SKM-1 treated with dmso at 0.1 percent for 144 hours (cell line): Measurements from ENCODE around the gene ITPR2.

Experiments
- DNase-seq: peaks from one replicate; lab custom pipeline; 2025; ENCODE audit not compliant: unreplicated experiment; lab: John Stamatoyannopoulos, UW

ITPR2 gene

DNA sequence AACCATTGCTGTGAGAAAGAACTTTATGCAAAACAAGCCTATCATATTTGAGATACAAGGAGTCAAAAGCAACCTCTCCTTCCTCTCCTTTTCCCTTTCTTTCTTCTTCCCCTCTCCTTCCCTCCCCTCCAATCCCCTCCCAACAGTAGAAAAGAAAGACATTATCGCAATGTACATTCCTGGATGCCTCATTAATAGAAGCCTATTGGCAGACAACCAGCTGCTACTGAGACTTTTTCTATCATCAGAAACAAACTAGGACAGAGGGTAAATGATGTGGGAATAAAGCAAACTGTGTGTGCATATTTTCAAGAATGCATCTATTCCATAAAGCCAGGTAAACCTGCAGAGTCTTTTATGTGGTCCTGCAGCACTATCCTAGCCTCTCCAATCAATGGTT is 237.2 kb downstream of the ITPR2 start:
- DNase-seq: no peak

DNA sequence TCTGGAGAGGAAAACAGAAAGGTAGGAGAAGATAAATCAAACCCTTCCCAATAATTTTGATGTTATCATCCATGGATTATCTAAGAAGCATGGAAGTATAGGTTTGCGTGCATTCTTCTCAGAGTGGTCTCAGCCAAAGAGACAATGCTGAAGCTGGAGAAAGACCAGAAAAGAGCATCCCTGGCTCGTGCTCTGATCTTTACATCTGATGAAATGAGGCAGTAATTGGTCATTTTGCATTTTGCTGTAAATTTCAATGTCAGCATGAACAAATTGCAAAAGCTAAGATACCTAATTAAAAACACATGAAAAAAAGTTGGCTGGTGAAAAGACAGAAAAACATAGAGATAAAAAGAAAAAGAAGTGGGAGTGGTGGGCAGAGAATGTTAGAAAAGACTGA is 252.4 kb downstream of the ITPR2 start:
- no peak for DNase-seq

DNA sequence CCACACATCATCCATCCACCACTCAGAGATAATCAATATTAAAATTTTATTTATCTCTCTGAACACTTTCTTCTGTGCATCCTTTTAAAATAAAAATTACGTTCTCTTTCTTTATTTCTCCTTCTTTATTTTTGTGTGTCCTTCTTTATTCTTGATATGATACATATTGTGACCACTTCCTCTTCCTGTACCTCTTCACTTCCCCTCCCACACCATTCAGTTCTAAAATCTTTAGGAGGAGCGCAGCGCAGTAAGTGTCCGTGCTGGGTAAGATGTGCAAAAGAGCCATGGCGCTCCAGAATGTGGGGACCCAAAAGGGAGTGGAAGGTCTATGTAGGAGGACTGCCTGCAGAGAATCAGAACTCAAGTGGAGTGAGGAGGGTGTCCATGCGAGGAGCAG is 256.7 kb downstream of the ITPR2 start:
- no peak for DNase-seq

DNA sequence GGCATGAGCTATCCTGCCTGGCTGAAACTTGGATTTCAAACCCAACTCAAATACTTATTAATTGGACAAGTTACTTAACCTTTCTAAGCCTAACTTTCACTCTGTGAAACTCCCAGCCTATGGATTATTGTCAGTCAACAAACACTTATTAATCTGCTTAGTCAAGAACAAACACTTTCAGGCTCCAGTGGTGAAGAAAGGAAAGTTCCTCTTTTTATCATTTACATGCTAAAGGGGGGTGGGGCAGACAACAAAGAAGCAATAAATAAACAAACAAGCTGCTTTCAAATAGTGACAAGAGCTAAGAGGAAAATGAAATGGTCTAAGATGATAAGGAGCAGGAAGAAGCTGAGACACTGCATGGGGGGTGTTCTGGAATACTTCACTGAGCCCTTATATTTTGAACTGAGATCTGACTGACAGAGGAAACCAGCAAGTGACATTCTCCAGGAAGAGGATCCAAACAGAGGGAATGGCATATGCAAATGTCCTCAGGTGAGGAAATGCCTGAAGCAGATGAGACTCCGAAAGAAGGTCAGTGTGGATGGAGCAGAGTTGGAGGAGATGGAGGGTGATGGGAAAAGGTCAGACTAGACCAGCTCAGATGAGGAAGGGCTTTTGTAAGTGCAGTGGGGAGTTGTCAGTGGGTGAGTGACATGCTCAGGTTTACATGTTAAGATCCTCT is 259.6 kb downstream of the ITPR2 start:
- no peak for DNase-seq

DNA sequence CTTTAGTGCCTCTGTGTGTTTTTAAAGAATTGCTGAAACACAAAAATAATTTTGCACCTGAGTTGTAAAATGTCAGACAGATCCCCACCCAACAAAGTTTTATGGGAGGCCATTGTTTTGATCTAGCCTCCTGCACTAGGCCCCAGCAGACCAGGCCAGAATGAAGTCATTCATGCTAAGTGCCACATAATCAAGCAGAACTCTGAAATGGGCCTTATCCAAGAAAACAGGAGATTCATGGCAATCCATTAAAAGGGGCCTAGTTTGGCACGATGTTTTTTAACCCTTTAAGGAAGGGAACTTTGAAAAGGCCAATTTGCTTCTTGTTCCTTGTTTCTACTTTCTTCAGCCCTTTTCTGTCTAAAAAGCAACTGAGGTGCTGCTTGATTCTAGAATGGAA is 260.9 kb downstream of the ITPR2 start:
- no peak for DNase-seq

DNA sequence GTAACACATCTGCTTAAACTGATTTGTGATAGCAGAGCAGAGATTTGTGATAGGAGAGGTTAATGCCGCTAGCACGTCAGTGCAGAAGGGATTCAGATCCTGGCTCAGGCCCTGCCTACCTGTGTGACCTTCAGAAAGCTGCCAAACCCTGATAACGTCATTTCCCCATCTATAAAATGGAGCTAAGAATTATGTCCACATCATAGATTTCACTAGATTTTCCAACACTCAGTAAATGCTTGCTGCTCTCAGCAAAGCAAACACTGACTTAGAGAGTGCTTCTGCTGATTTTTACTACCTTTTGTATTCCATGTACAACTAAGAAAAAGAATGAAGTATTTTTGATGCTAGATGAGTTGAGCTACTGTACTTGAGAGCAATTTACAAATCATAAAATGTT is 261.4 kb downstream of the ITPR2 start:
- no peak for DNase-seq

DNA sequence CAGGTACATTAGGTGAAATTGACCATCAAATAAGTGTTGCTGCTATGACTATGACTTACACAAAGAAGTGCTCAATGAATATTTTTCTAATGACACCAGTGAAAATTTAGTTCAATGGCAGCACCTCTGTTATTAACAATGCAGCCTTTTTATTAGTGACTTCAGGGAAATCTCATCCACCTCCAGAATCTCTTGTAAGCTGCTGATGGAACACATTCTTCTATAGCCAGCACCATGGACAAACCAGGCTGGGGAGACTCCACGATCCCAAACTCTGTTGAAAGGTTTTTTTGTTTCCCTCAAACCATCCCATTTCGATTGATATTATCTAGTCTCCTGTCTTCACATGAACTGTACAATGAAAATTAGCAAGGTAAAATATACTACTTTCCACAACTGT is 265.9 kb downstream of the ITPR2 start:
- no peak for DNase-seq

DNA sequence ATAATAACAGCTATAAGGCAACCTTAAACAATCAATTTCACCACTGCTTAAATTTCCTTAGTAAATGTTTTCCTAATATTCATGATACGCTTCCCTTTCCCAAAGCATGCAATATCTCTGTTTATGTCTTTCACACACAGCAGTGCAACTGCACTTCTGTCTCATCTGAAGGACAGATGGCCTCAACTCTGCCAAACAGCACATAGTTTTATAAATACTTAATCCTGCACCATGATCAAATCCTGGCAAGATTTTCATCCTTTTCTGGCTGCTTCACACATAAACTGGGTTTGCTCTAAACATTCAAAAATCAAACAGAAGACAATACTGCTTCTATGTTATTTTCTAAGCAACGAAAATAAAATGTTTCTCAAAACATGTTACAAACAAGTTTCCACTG is 266.3 kb downstream of the ITPR2 start:
- DNase-seq: no peak

DNA sequence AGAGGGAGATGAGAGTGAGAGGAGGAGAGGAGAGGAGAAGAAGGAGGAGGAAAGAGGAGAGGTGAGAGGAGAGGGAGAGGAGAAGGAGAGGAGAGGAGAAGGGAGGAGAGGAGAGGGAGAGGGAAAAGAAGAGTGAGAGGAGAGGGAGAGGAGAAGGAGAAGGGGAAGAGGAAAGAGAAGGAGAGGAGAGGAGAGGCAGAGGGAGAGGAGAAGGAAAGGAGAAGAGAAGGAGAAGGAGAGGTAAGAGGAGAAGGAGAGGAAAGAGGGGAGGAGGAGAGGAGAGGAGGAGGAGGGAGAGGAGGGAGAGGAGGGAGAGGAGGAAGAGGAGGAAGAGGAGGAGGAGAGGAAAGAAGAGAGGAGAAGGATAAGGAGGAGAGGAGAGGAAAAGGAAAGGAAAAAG is 266.8 kb downstream of the ITPR2 start:
- DNase-seq: no peak

DNA sequence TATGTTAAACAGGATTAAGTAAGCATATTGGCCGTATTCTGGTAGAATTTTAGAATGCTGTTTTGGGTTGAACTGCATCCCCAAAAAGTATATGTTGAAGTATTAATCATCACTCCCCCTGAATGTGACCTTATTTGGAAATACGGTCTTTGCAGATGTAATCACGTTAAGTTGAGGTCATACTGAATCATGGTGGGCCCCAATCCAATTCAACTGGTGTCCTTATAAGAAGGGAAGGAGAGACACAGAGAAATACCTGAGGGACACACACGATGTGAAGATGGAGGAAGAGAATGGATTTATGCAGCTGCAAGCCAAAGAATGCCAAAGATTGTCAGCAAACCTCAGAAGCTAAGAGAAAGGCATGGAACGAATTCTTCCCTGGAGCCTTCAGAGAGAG is 268.6 kb downstream of the ITPR2 start:
- no peak for DNase-seq

DNA sequence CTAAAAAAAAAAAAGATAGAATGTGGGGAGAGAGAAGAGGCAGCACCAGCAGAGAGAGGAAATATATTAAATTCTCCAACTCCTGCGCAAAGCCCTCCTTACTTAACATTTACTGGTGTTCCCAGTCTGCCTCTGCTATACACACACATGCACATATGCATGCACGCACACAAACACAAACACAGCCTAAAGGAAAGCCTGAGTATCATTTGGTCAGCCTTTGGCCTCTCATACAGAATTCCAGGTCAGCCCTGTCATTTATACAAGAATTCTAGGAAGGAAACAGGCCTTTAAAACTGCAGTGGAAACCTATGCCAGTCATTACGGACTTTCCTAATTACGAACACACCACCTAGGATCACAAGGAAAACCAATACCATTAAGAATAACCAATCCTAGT is 269.4 kb downstream of the ITPR2 start:
- DNase-seq: no peak

DNA sequence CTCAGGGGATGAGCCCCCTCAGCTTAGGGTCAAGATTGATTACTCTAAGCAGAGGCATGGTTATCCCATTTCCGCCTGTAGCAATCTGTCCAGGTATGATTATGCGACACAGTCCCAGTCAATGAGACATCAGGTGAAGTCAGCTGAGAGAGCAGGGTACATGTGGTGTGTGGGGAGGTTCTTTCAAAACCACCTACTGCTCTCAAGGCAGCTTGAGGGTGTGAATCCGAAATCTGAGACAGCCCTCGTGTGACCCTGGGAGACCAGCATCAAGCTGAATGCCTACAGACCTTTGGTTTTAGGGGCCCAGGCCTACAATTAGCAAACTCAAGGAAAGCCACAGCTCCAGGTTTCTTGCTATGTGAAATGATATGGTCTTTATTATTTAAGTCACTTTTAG is 275.7 kb downstream of the ITPR2 start:
- no peak for DNase-seq

DNA sequence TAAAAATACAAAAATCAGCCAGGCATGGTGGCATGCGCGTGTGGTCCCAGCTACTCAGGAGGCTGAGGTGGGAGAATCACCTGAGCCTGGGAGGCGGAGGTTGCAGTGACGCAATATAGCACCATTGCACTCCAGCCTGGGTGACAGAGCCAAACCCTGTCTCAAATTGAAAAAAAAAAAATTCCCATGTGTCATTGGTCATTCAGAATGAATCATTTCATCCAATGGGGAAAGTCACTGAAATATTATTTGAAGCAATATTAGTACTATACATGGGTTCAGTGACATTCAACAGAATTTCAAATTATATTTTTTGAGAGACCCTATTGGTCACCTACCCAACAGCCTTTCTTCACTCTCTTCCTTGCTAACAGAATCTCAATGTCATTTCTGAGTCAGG is 276.1 kb downstream of the ITPR2 start:
- no peak for DNase-seq

DNA sequence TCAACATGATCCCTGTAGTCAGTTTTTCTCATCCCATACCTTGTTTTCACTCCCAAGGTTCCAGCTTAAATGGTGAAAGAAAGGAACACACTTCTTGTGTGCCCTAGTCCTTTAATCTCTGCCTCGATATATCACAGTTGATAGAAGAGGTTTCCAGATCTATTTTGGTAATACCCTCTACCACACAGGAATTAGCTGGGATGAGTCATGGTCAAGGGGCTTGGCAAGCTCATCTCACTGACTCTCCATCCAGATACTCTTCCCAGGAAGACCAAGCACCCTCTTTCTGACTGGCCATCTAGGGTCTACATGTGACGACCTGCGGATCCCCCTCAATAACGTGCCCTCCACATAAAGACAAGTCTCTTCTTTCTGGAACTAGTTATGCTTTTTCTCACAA is 277.9 kb downstream of the ITPR2 start:
- DNase-seq: no peak

DNA sequence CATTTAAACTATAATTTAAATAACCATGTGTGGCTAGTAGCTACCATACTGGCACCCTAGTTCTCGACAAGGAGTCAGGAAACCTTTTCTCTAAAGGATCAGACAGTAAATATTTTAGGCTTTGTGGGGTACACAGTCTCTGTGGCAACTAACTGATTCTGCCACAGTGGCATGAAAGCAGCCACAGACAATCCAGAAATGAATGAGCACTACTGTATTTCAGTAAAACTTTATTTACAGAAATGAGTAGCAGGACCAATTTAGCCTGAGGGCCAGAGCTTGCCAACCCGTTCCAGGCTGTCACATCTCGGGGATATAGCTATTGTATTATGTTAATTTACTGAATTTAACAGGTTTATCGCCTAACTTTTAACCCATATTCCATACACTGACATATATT is 278.7 kb downstream of the ITPR2 start:
- no peak for DNase-seq

DNA sequence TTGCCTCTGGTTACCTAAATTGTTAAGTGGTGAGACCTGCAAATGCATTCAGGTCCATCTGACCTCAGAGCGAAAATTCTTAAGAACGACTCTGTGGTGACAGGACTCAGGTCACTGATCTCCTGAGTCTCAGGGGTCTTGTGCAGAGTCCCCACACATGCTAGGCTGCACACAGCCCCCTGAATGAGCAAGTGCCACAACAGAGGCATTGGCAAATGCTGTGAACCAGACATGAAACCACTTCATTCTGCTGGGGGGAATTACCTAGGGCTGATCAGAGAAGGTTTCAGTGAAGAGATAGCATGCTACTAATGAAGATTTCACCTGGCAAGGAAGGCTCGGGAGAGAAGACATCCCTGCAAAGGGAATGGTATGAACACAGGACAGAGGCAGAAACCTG is 281.6 kb downstream of the ITPR2 start:
- DNase-seq: no peak

DNA sequence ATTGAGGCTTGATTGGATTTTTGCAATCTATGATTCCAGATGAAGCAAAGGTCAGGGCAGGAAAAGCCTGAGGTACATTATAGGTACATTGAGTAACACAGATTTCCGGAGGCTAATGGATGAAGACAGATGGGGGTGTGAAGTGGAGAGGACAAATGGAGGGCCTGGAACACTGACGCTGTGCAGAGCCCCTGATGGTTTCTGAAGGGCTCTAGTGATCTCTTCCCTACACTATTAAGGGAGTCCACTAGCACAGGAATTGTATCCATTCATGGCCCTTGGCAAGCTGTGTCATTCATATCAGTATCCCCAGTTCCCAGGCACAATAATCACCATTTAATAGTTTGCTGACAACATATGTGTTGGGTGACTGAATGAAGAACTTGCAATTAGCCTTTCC is 284.8 kb downstream of the ITPR2 start:
- no peak for DNase-seq

DNA sequence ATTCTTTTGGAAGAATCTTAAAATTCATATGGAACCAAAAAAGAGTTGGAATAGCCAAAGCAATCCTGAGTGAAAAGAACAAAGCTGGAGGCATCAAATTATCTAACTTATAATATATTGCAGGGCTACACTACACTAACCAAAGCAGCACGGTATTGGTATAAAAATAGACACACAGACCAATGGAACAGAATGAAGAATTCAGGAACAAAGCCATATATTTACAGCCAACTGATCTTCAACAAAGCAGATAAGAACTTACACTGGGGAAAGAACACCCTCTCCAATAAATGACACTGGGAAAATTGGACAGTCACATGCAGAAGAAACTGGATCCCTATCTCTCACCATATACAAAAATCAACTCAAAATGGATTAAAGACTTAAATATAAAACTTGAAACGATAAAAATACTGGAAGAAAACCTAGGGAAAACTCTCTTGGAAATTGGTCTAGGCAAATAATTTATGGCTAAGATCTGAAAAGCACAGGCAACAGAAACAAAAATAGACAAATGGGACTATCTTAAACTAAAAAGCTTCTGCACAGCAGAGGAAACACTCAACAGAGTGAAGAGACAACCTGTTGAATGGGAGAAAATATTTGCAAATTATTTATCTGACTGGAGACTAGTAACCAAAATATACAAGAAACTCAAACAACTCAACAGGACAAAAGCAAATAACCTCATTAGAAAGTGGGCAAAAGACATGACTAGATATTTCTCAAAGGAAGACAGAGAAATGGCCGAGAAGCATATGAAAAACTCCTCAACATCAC is 286.3 kb downstream of the ITPR2 start:
- DNase-seq: no peak

DNA sequence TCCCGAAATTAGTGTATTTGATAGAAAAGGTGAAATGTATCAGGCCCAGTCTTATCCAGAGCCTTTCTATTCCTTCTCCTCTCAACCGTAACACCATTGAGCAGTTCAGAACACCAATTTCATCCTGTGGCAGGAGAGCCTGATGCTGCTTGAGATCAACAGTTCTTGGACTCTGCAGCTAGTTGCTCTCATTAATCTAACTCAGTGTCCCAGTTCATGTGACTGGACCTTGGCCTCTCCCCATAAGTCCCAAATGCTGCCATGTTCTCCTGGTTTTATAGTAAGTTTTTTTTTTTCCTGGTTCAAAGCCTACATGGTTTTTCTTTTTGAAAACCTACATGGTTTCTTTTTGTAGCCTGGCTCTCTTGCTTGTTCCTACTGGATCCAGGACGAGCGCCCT is 293.9 kb downstream of the ITPR2 start:
- no peak for DNase-seq

DNA sequence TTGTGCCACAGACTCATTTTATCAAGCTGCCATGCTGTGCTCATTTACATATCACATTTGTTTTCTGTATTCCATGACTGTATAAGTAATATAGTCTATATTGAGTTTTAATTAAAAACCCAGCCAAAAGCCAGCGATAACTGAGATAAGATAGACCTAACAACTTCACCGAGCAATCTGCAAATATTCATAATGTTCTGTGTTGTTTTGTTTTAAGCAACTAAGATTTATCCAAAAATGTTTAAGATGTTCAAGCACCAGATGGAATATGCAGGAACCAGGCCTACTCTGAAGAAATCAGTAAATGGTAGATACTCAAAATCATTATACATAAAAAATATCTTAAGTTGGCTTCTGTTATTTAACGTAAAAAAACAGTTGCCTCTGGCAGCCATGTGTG is 295.3 kb downstream of the ITPR2 start:
- DNase-seq: no peak

DNA sequence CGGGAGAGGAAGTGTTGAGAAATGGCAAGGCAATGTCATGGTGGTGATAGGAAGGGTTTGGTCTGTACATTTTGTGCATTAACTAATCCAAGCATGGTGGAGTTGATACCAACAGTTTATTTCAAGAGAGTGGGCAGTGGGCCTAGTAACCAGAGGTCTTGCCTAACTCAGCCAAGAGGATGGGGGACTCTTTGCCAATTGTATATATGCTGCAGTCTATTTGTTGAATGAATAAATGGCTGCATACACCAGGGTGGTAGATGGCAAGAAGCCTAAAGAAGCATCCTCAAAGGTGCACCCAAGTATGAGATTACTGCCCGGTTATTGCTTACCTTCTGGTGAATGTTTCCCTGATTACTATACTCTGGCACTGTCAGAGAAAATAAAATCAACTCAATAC is 295.9 kb downstream of the ITPR2 start:
- DNase-seq: no peak

DNA sequence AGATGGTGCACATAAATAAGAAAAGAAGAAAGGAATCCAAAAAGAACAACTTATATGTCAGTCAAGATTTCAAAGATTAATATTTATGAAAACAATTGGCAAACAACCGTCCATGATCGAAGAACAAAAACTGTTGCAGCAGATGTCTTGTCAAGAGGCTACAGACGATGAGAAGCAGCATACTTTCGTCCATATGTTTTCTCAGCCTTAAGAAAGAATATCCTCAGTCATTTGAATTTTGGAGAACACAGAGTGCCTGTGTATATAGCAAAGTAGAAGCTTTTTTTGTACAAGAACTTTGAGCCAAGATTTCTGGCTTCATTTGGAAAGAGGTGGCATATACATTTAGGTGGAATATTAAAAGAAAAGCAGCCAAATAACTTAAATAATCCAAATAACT is 297.2 kb downstream of the ITPR2 start:
- DNase-seq: no peak

DNA sequence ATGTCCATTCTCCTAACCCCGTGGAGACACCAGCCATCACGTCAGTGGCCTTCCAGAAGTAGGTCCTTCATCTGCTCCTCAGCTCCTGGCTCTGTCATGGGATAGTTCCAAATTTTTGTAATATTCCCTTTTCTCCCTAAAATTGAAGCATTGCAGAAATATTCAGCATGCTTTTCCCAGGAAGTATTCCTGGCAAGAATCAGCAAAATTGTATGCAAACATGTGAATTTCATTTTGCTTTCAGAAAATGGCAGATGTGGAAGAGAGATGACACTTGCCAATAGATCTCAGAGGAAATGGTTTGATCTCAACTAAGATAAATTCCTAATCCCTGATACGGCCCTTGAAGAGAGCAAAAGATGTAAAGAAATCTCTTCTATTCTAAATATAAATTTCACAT is 298.9 kb downstream of the ITPR2 start:
- no peak for DNase-seq
